GM18909 (cell line): ENCODE measurements around the gene HSPD1.

Experiments used
- ATAC-seq: cut with Tn5 transposase; IDR thresholded peaks from one replicate; pipeline ENCODE4 v1.9.1; 2021; ENCODE audit warnings: mild to moderate bottlenecking; ENCODE audit not compliant: unreplicated experiment, poor library complexity

The HSPD1 gene

GRCh38 chr2:197446844-197447243, 52.8 kb downstream of the HSPD1 start:
- no peak for ATAC-seq

DNA sequence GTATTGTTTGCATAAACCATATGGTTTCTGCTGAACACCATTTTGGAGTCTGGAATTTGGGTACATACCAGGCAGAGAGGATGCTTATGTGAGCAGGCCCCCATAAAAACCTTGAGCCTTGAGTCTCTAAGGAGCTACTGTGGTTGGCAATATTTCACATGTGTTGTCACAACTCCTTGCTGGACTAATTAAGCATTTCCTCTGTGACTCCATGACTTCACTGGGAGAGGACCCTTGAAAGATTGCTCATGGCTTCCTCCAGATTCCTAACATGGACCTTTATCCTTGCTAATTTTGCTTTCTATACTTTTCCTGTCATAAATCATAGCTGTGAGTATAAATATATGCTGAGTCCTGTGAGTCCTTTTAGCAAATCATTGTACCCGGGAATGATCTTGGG, 53.9 kb downstream of the HSPD1 start:
- ATAC-seq: no peak

DNA sequence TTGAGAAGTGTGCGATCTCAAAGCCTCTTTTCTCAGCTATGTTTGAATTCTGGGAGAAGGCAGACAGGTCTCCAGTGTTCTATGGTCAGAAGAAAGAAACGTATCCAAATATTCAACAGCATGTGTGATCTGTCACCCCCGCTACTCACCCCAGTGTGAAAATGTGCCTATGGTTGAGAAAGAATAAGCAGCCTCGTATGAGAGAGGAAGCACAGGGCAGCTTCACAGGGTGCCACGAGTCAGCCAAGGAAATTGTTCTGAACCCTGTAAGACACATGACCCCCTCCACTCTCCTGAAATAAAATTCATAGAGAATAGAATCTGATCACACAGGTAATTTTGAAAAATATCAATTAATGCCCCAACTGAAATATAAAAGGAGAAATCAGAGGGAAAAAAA, 56.8 kb downstream of the HSPD1 start:
- no peak for ATAC-seq

GRCh38 chr2:197437380-197437779, 62.3 kb downstream of the HSPD1 start:
- no peak for ATAC-seq
